ENCODE data around the gene FAM83G. TPM values are rescaled to one million over a fixed set of nuclear protein-coding genes. Genes with fewer than 3 reads are reported as not detected.

Gene FAM83G
- polyA plus RNA-seq, 1 of the 3 experiments (the other 2 are of a cell fraction): 6.5 TPM

GRCh38 chr17:18964018-18964351, 40.6 kb downstream of the FAM83G start:
- peaks cover 10 to 36% of the 10 kb centered on the region in 2 experiments; a peak in 2 of 4 replicates for H3K4me1 ChIP-seq (ENCODE audit: control insufficient read depth in 1 of 2, insufficient read depth in 2 of 2, low read depth in 1 of 2, low read length in 1 of 2)

GRCh38 chr17:18963126-18964017, 41.2 kb downstream of the FAM83G start:
- H3K36me3 ChIP-seq (replicated peaks in 1 of 2; ENCODE audit: control insufficient read depth in 1 of 2, insufficient read depth in 2 of 2, low read length in 1 of 2): no peaks in the 10 kb centered on the region
- POLR2A ChIA-PET: interaction anchor here (1.2 kb wide), 1 partner anchor 59 kb away, joined by 3 read pairs; no protein-coding TSS in a partner anchor
- DNase-seq: no peak
- peaks cover 14% of the 10 kb centered on the region for H3F3A ChIP-seq (replicated peaks; ENCODE audit: insufficient read depth)
- no peaks in the 10 kb centered on the region for H3K27me3 ChIP-seq (ENCODE audit: insufficient read depth)
- CTCF ChIA-PET: interaction anchor here (0.8 kb wide), 1 partner anchor 31 kb away, joined by 3 read pairs; no protein-coding TSS in a partner anchor
- H3K4me2 ChIP-seq: no peak overlapping the region
- H3K4me1 ChIP-seq (ENCODE audit: control insufficient read depth in 1 of 2, insufficient read depth in 2 of 2, low read depth in 1 of 2, low read length in 1 of 2): peaks cover 10 to 29% of the 10 kb centered on the region in 2 experiments; a peak in 2 of 4 replicates
- 86% methylated on average over 17 of the region's 23 CpGs for WGBS (ENCODE audit: low lambda C conversion rate)
- H3K9ac ChIP-seq: peak overlapping the region; percentile 15; the same call in 1 of the 2 replicates
- no peaks in the 10 kb centered on the region for H3K79me2 ChIP-seq (ENCODE audit: insufficient read depth)
- H3K9me2 ChIP-seq: no peaks in the 10 kb centered on the region
- H4K20me1 ChIP-seq (ENCODE audit: insufficient read depth): no peaks in the 10 kb centered on the region
- no peak overlapping the region for H3K4me3 ChIP-seq (ENCODE audit: low read depth in 2 of 2, low read length in 1 of 2)
- peak overlapping the region in 1 of 2 experiments; percentile 16; a peak in 2 of 4 replicates for H3K27ac ChIP-seq (ENCODE audit: low read depth in 2 of 2, low read length in 1 of 2)
- TF ChIP-seq EZH2phosphoT487 (IDR thresholded peaks at IDR 0.05; ENCODE audit: borderline replicate concordance, low read depth) (no peak), RFX5 (IDR thresholded peaks at IDR 0.05; ENCODE audit: low read length) (no peak), SMC3 (IDR thresholded peaks at IDR 0.05; ENCODE audit: low read depth, low read length) (no peak), FOSL2 (IDR thresholded peaks at IDR 0.05; ENCODE audit: borderline replicate concordance, low read depth) (no peak), POLR2AphosphoS5 (IDR thresholded peaks at IDR 0.05; ENCODE audit: low read depth, low read length) (no peak), GATA2 (CRISPR knock-in tag; IDR thresholded peaks at IDR 0.05) (no peak), ZBTB33 (IDR thresholded peaks at IDR 0.05; ENCODE audit: borderline replicate concordance, low read depth) (no peak), IRF3 (IDR thresholded peaks at IDR 0.05; ENCODE audit: low read depth, low read length) (no peak)
- no peaks in the 10 kb centered on the region for H3K9me3 ChIP-seq
- H2AFZ ChIP-seq (ENCODE audit: low read depth): peak overlapping the region; percentile 44; the same call in 1 of the 2 replicates

More at GRCh38 chr17:18964018-18964351, 40.6 kb downstream of the FAM83G start:
- no peaks in the 10 kb centered on the region for H4K20me1 ChIP-seq (ENCODE audit: insufficient read depth)
- WGBS (ENCODE audit: low lambda C conversion rate): 96% methylated on average over 9 of the region's 9 CpGs
- no peaks in the 10 kb centered on the region for H3K9me2 ChIP-seq
- H2AFZ ChIP-seq (ENCODE audit: low read depth): no peak overlapping the region
- H3K4me3 ChIP-seq (ENCODE audit: low read depth in 2 of 2, low read length in 1 of 2): no peak overlapping the region
- peaks cover 14% of the 10 kb centered on the region for H3F3A ChIP-seq (replicated peaks; ENCODE audit: insufficient read depth)
- POLR2A ChIA-PET: interaction anchor here (1.2 kb wide), 1 partner anchor 59 kb away, joined by 3 read pairs; no protein-coding TSS in a partner anchor
- H3K79me2 ChIP-seq (ENCODE audit: insufficient read depth): no peaks in the 10 kb centered on the region
- no peak overlapping the region for H3K9ac ChIP-seq
- H3K27me3 ChIP-seq (ENCODE audit: insufficient read depth): no peaks in the 10 kb centered on the region
- CTCF ChIA-PET: no interaction called here
- H3K27ac ChIP-seq (ENCODE audit: low read depth in 2 of 2, low read length in 1 of 2): no peak overlapping the region
- no peak for TF ChIP-seq FOSL2 (IDR thresholded peaks at IDR 0.05; ENCODE audit: borderline replicate concordance, low read depth)
- no peak for TF ChIP-seq FOXM1 (IDR thresholded peaks at IDR 0.05; ENCODE audit: low read depth)
- no peak for TF ChIP-seq USF1 (IDR thresholded peaks at IDR 0.05; ENCODE audit: borderline replicate concordance, low read depth)
- no peak for TF ChIP-seq FOXJ3 (CRISPR knock-in tag; IDR thresholded peaks at IDR 0.05)
- TF ChIP-seq SMC3 (IDR thresholded peaks at IDR 0.05; ENCODE audit: low read depth, low read length): no peak
- TF ChIP-seq ELF1 (IDR thresholded peaks at IDR 0.05): no peak
- TF ChIP-seq EZH2phosphoT487 (IDR thresholded peaks at IDR 0.05; ENCODE audit: borderline replicate concordance, low read depth): no peak
- no peak for TF ChIP-seq MAX (IDR thresholded peaks at IDR 0.05; ENCODE audit: low read depth)
- TF ChIP-seq NRF1 (IDR thresholded peaks at IDR 0.05; ENCODE audit: low read depth, low read length): no peak
- TF ChIP-seq POLR2AphosphoS5 (IDR thresholded peaks at IDR 0.05; ENCODE audit: low read depth, low read length): no peak
- TF ChIP-seq RAD21 (IDR thresholded peaks at IDR 0.05; ENCODE audit: low read length): no peak
- no peak overlapping the region for H3K4me2 ChIP-seq
- no peaks in the 10 kb centered on the region for H3K36me3 ChIP-seq (replicated peaks in 1 of 2; ENCODE audit: control insufficient read depth in 1 of 2, insufficient read depth in 2 of 2, low read length in 1 of 2)
- no peak for DNase-seq
- no peaks in the 10 kb centered on the region for H3K9me3 ChIP-seq

Measured in SK-N-SH (cell line).